GM12865 (cell line): ENCODE results near the gene SLC25A34.

Source experiments
- DNase-seq: peaks from one replicate; pipeline ENCODE4 v3.0.0; 2010; ENCODE audit warnings: low read depth
- H3K4me3 ChIP-seq: 2 replicates; pipeline ENCODE4 v1.5.1; 2011; ENCODE audit warnings: mild to moderate bottlenecking, low read depth, low read length, control low read depth
- CTCF ChIP-seq: IDR thresholded peaks from 2 replicates; pipeline ENCODE4 v1.5.1; 2011; ENCODE audit warnings: low read length, control low read depth, low read depth, inconsistent platforms; ENCODE audit not compliant: insufficient read depth; ENCODE audit errors: missing control alignments

Gene SLC25A34

GRCh38 chr1:15764269-15764764, 28.3 kb downstream of the SLC25A34 start:
- no peak for DNase-seq
- no peak for TF ChIP-seq CTCF
- H3K4me3 ChIP-seq = no peak overlapping the region

- TF ChIP-seq CTCF = no peak
- H3K4me3 ChIP-seq = no peak overlapping the region
- DNase-seq = no peak
Measured at GRCh38 chr1:15764890-15765289, 28.8 kb downstream of the SLC25A34 start.

- no peak overlapping the region for H3K4me3 ChIP-seq
- TF ChIP-seq CTCF = no peak
- DNase-seq = peak; percentile 46
Measured at GRCh38 chr1:15765495-15766194, 29.6 kb downstream of the SLC25A34 start.

GRCh38 chr1:15767941-15768340, 31.9 kb downstream of the SLC25A34 start:
- no peak for TF ChIP-seq CTCF
- no peak for DNase-seq
- no peak overlapping the region for H3K4me3 ChIP-seq

GRCh38 chr1:15768388-15768787, 32.3 kb downstream of the SLC25A34 start:
- H3K4me3 ChIP-seq = no peak overlapping the region
- no peak for DNase-seq
- TF ChIP-seq CTCF = no peak

- no peak overlapping the region for H3K4me3 ChIP-seq
- TF ChIP-seq CTCF = no peak
- DNase-seq = no peak
Measured at GRCh38 chr1:15770313-15770962, 34.4 kb downstream of the SLC25A34 start.

- DNase-seq = no peak
- TF ChIP-seq CTCF = no peak
- no peak overlapping the region for H3K4me3 ChIP-seq
Measured at GRCh38 chr1:15771836-15772515, 35.9 kb downstream of the SLC25A34 start.
